ENCODE measurements around the gene BACE1-AS. TPM values are rescaled to one million over a fixed set of nuclear protein-coding genes. Genes with fewer than 3 reads are reported as not detected.

BACE1-AS gene
- total and polyA plus RNA-seq, 7 donors: 5.7 to 18.1 (median 10.8) TPM

GRCh38 chr11:117299351-117300282 lies 8.5 kb downstream of the BACE1-AS start:
- no peak for TF ChIP-seq CTCF (IDR thresholded peaks at IDR 0.05)
- intact Hi-C loops (cut with DNase I): no loop called here
- Histone ChIP-seq H3K4me1 (no peaks in the 10 kb centered on the region), H3K36me3 (ENCODE audit: insufficient read depth in 1 of 2, low read depth in 1 of 2) (peaks cover 0 to 11% of the 10 kb centered on the region in 2 donors), H3K27ac (no peak overlapping the region), H3K4me3 (peak overlapping the region; percentile 7), H3K9me3 (no peaks in the 10 kb centered on the region), H3K27me3 (ENCODE audit: insufficient read depth in 3 of 3, low read length in 2 of 3) (no peaks in the 10 kb centered on the region)
- DNase-seq: no peak
- peak in 3 of 4 donors; percentile 12 to 21 (median 14) for ATAC-seq
- 52 to 61% (median 57%) methylated on average over 10 to 12 of the region's 12 CpGs for WGBS, 3 donors

- H3K4me3 ChIP-seq: peak overlapping the region; percentile 7
- H3K9me3 ChIP-seq: no peaks in the 10 kb centered on the region
- no peak overlapping the region for H3K27ac ChIP-seq
- 23 to 35% (median 25%) methylated on average over 16 to 17 of the region's 17 CpGs for WGBS, 3 donors
- intact Hi-C loops (cut with DNase I): no loop called here
- H3K4me1 ChIP-seq: no peaks in the 10 kb centered on the region
- ATAC-seq (peak in 3 of 4 donors; percentile 30 to 42 (median 36)), DNase-seq (peak in 1 of 2 donors; percentile 21)
- H3K27me3 ChIP-seq (ENCODE audit: insufficient read depth in 3 of 3, low read length in 2 of 3): no peaks in the 10 kb centered on the region
- TF ChIP-seq CTCF (IDR thresholded peaks at IDR 0.05): no peak
- peaks cover 0 to 6% of the 10 kb centered on the region in 2 donors for H3K36me3 ChIP-seq (ENCODE audit: insufficient read depth in 1 of 2, low read depth in 1 of 2)
These were observed 9.1 kb downstream of the BACE1-AS start for GRCh38 chr11:117300283-117300663.

GRCh38 chr11:117300773-117301172 lies 9.6 kb downstream of the BACE1-AS start:
- DNase-seq (no peak), ATAC-seq (no peak)
- 73 to 86% (median 82%) methylated on average over 5 of the region's 5 CpGs for WGBS, 3 donors
- intact Hi-C loops (cut with DNase I): no loop called here
- H3K27ac ChIP-seq: no peak overlapping the region
- no peaks in the 10 kb centered on the region for H3K9me3 ChIP-seq
- no peaks in the 10 kb centered on the region for H3K4me1 ChIP-seq
- TF ChIP-seq CTCF (IDR thresholded peaks at IDR 0.05): no peak
- peaks cover 0 to under 1% of the 10 kb centered on the region in 2 donors for H3K36me3 ChIP-seq (ENCODE audit: insufficient read depth in 1 of 2, low read depth in 1 of 2)
- H3K27me3 ChIP-seq (ENCODE audit: insufficient read depth in 3 of 3, low read length in 2 of 3): no peaks in the 10 kb centered on the region
- no peak overlapping the region for H3K4me3 ChIP-seq

- Histone ChIP-seq H3K9me3 (no peaks in the 10 kb centered on the region), H3K4me1 (no peaks in the 10 kb centered on the region), H3K36me3 (ENCODE audit: insufficient read depth in 1 of 2, low read depth in 1 of 2) (peaks cover 0 to 7% of the 10 kb centered on the region in 2 donors), H3K4me3 (no peak overlapping the region), H3K27ac (no peak overlapping the region), H3K27me3 (ENCODE audit: insufficient read depth in 3 of 3, low read length in 2 of 3) (no peaks in the 10 kb centered on the region)
- ATAC-seq (no peak), DNase-seq (no peak)
- WGBS, 3 donors: 81 to 93% (median 87%) methylated on average over 7 of the region's 7 CpGs
- no peak for TF ChIP-seq CTCF (IDR thresholded peaks at IDR 0.05)
- intact Hi-C loops (cut with DNase I): no loop called here
These were observed 11.1 kb downstream of the BACE1-AS start for GRCh38 chr11:117302228-117302627.

Data from psoas muscle (tissue), 8 donors.